ENCODE results near the gene SERPINB6. TPM values are rescaled to one million over a fixed set of nuclear protein-coding genes. Genes with fewer than 3 reads are reported as not detected.

SERPINB6 gene
- total RNA-seq, 4 donors from 2014 or later: 76.6 to 95.7 (median 84.4) TPM

GRCh38 chr6:2959909-2960719 lies 11.3 kb downstream of the SERPINB6 start:
- no peak for TF ChIP-seq CTCF (IDR thresholded peaks at IDR 0.05)
- TF ChIP-seq POLR2A (IDR thresholded peaks at IDR 0.05): no peak
- Histone ChIP-seq H3K27ac (peak overlapping the region; percentile 36 to 72 (median 67)), H3K4me1 (peaks cover 28 to 71% (median 31%) of the 10 kb centered on the region in 3 donors), H3K9me3 (no peaks in the 10 kb centered on the region), H3K4me3 (no peak overlapping the region), H3K27me3 (no peaks in the 10 kb centered on the region), H3K36me3 (peaks cover 0 to 19% (median 0%) of the 10 kb centered on the region in 3 donors)
- intact Hi-C loops (cut with DNase I): no loop called here
- no peak for DNase-seq
- WGBS, 2 donors: 69 to 70% methylated on average over 8 to 10 of the region's 12 CpGs

- Histone ChIP-seq H3K27me3 (no peaks in the 10 kb centered on the region), H3K4me1 (peaks cover 28 to 71% (median 31%) of the 10 kb centered on the region in 3 donors), H3K4me3 (no peak overlapping the region), H3K36me3 (peaks cover 0 to 32% (median 0%) of the 10 kb centered on the region in 3 donors), H3K27ac (peak overlapping the region; percentile 23 to 74 (median 64)), H3K9me3 (no peaks in the 10 kb centered on the region)
- no peak for DNase-seq
- intact Hi-C loops (cut with DNase I): no loop called here
- TF ChIP-seq POLR2A (IDR thresholded peaks at IDR 0.05) (no peak), CTCF (IDR thresholded peaks at IDR 0.05) (no peak)
- WGBS, 2 donors: 66 to 85% methylated on average over 7 to 8 of the region's 9 CpGs
These were observed 12.6 kb downstream of the SERPINB6 start for GRCh38 chr6:2958776-2959175.

DNA sequence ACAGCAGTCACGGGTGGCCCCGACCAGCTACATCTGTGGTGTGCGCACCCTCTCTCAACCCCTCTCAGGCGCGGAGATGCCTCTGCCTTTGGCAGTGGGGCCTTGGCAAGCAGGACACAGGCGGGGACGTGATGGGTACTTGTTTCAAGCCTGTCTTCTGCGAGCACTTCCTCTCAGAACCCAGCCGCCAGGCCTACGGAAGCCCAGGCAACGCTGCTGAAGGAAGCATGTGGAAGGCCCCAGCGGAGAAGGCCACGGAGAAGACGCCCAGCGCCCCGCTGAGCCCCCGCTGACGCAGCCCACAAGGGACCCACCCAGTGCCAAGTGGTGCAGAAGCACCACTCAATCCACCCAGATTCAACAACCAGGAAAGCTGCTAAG lies 13.0 kb downstream of the SERPINB6 start:
- no peak for DNase-seq
- peaks cover 28 to 67% (median 31%) of the 10 kb centered on the region in 3 donors for H3K4me1 ChIP-seq
- 90 to 100% methylated on average over 2 of the region's 18 CpGs for WGBS, 2 donors

GRCh38 chr6:2957696-2958330 lies 13.6 kb downstream of the SERPINB6 start:
- Histone ChIP-seq H3K4me1 (peaks cover 29 to 66% (median 31%) of the 10 kb centered on the region in 3 donors), H3K27ac (peak overlapping the region; percentile 30 to 74 (median 64)), H3K4me3 (no peak overlapping the region), H3K27me3 (no peaks in the 10 kb centered on the region), H3K36me3 (peaks cover 0 to 40% (median 0%) of the 10 kb centered on the region in 3 donors), H3K9me3 (no peaks in the 10 kb centered on the region)
- WGBS, 2 donors: 80 to 82% methylated on average over 9 to 10 of the region's 11 CpGs
- no peak for TF ChIP-seq POLR2A (IDR thresholded peaks at IDR 0.05)
- TF ChIP-seq CTCF (IDR thresholded peaks at IDR 0.05): no peak
- intact Hi-C loops (cut with DNase I): no loop called here
- no peak for DNase-seq

More for the DNA sequence above, 13.0 kb downstream of the SERPINB6 start:
- Histone ChIP-seq H3K36me3 (peaks cover 0 to 37% (median 0%) of the 10 kb centered on the region in 3 donors), H3K4me3 (no peak overlapping the region), H3K27ac (peak overlapping the region; percentile 30 to 74 (median 64)), H3K27me3 (no peaks in the 10 kb centered on the region), H3K9me3 (no peaks in the 10 kb centered on the region)
- intact Hi-C loops (cut with DNase I): no loop called here
- TF ChIP-seq CTCF (IDR thresholded peaks at IDR 0.05) (no peak), POLR2A (IDR thresholded peaks at IDR 0.05) (no peak)

Measured in esophagus squamous epithelium (tissue), 5 donors.